NB4 (cell line): ENCODE results near the gene ZNF594.

ENCODE experiments used
- CTCF ChIP-seq: IDR thresholded peaks from one replicate; pipeline ENCODE4 v1.5.1; 2012; ENCODE audit warnings: low read depth, low read length
- MAX ChIP-seq: IDR thresholded peaks from 2 replicates; pipeline ENCODE4 v1.6.1; 2011; ENCODE audit warnings: low read depth, low read length
- POLR2A ChIP-seq: IDR thresholded peaks from 2 replicates; pipeline ENCODE4 v1.6.1; 2011; ENCODE audit warnings: mild to moderate bottlenecking; ENCODE audit not compliant: insufficient read length; ENCODE audit errors: extremely low read depth

- TF ChIP-seq CTCF (no peak), POLR2A (no peak), MAX (no peak)
Measured at GRCh38 chr17:5211458-5211857, 19.8 kb upstream of the ZNF594 start.
